HG02981 (cell line): ENCODE measurements around the gene PPM1L.

Experiments
- ATAC-seq: cut with Tn5 transposase; IDR thresholded peaks from one replicate; pipeline ENCODE4 v1.9.1; 2021; ENCODE audit warnings: mild to moderate bottlenecking, moderate library complexity; ENCODE audit not compliant: unreplicated experiment

PPM1L gene

DNA sequence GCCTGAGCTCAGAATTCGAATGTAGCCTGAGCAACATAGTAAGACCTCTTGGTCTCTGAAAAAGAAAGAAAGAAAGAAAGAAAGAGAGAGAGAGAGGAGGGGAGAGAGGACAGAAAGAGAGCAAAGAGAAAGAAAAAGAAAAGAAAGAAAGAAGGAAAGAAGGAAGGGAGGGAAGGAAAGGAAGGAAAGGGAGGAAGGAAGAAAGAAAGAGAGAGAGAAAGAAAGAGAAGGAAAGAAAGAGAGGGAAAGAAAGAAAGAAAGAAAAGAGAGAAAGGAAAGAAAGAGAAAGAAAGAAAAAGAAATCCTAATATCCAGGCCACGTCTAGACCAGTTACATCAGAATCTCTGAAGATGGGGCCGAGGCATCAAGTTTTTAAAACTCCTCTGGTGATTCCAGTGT, 50.7 kb downstream of the PPM1L start:
- ATAC-seq: no peak

- ATAC-seq: no peak
Measured at GRCh38 chr3:160808838-160809237, 52.8 kb downstream of the PPM1L start.

GRCh38 chr3:160809453-160809852, 53.4 kb downstream of the PPM1L start:
- no peak for ATAC-seq

DNA sequence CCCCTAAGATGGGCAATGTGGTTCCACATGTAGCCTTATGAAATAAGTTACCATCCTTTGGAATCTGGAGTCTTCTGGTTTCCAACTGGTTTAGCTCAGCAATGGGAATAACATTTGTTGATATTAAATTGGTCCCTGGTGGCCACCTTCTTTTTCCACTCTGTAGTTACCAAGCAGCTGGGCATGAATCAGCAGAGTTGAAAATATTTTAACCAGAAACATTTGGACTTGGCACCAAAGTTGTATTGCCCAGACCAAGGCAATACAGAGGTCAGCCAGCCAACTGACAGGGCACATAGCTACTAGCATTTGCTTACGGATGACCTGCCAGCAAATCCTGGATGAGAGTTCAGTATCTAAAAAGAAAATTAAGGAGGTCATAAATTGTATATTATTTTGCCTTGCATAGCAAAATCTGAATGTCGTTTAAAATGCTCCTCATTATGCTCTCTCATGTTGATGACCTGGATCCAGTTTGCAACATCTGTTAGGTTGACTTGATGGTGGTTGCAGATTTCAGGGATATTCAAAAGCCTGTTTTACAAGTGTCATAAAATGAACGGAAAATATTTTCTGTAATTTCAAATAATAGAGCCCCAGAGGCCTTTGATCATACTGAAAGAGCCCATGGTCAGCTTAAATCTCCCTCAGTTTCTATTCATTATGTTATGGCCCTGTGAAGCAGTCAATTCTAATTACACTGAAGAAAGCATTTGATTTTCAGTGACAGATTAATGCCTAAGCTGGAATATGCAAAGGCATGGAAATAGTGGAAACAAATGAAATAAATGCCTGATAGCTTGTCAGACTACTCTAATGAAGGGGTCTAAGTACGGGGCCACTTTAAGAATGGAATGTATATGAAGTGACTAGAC, 54.6 kb downstream of the PPM1L start:
- ATAC-seq: no peak

DNA sequence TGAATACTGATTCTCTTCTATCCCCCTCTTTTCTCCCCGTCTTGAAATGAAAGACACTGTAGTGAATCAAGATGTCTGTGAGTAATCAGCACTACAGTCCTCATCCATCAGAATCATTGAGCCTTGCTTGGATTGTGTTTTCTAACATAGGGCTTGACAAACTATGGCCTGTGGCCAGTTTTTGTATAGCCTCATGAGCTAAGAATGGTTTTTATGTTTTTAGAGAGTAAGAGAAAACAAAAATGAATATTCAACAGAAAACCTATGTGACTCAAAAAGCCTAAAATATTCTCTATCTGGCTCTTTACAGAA, 55.2 kb downstream of the PPM1L start:
- ATAC-seq: no peak

- ATAC-seq: no peak
Measured at GRCh38 chr3:160812304-160812703, 56.3 kb downstream of the PPM1L start.

DNA sequence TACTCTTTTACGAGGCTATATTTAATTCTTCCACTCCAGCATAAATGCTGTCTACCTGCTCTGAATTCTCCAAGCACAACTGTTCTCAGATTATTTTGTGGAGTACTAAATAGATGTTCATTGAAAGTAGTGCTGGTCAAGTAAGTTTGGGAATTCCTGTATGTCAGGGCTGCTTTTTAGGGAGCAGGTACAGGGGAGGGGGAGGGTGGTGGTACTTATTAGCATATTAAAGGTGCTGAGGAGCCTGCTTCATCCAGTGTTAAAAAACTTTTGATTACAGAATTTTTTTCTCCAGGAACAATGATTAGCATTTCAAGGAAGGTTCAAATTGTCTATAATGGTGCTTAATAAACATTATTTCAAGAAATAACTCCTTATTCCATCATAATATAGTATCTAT, 59.2 kb downstream of the PPM1L start:
- no peak for ATAC-seq

- ATAC-seq: no peak
Measured at GRCh38 chr3:160820022-160820421, 64.0 kb downstream of the PPM1L start.

GRCh38 chr3:160820430-160820829, 64.4 kb downstream of the PPM1L start:
- no peak for ATAC-seq

GRCh38 chr3:160822936-160823335, 66.9 kb downstream of the PPM1L start:
- ATAC-seq: no peak

DNA sequence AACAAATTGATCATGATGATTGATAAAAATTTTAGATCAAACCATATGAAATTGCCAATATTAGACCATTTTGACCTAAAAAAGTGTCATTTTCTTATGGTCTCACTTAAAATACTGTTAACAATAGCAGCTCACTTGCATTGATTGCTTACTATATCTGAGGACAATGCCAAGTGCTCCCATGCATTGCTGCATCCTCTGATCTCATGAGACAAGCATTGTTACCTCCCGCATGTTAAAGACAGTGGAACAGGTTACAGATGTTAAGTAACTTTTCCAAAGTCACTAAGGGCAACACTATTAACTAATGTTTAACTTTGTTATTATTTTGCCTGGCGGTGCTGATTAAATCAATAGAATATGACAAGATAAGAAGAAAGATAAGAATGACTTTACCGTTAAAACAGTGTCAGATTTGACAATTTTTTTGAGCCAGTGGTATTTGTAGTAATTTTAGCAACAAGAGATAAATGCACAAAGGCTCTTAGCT, 69.3 kb downstream of the PPM1L start:
- ATAC-seq: no peak

DNA sequence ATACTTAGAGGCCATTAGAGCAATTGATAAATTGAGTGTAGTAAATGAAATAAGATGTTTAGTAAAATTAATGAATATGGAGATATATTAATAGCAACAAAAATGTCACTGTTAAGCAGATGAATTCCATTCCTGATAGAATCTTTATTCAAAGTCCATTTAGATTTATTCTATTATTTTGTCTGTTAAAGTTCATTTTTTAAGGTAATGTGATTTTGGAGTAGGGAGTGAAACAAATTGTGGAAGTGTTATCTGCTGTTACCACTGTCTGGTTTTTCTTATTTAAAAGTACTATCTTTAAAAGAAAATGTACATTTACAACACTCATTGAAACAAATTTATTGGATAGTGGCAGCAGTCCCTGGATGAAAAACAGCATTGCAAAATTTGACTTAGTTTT, 70.4 kb downstream of the PPM1L start:
- ATAC-seq: no peak

DNA sequence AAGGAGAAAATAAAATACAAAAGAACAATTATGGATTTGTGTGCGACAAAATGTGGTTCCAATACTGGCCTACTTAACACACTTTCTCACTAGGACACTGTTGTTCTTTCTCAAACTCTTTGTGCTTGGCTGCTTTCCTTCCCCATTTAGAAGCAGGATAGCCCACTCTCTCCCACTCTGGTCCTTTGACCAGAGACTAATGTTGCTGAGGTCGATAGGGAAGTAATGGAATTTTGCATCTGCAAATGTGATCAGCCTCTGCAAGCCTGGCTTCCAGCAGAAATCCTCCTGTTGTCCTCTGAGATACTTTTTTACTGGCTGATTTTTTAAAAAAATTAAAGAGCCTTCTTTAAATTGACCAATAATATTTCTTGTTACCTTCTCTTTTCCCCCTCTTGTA, 71.0 kb downstream of the PPM1L start:
- no peak for ATAC-seq

DNA sequence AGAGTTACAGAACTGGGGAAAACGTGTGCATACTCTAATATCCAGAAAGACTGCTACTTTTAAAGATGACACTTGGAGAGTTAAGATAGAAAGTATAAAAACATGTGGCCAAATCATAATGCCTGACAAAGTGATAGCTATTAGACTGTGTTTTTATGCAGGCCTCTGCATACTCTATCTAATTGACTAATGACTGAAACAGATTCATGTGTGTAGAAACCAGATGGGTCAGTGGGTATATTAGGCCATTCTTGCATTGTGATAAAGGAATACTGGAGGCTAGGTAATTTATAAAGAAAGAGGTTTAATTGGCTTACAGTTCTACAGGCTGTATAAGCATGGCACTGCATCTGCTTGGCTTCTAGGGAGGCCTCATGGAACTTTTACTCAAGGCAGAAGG, 71.5 kb downstream of the PPM1L start:
- ATAC-seq: no peak

GRCh38 chr3:160828880-160829279, 72.8 kb downstream of the PPM1L start:
- no peak for ATAC-seq

DNA sequence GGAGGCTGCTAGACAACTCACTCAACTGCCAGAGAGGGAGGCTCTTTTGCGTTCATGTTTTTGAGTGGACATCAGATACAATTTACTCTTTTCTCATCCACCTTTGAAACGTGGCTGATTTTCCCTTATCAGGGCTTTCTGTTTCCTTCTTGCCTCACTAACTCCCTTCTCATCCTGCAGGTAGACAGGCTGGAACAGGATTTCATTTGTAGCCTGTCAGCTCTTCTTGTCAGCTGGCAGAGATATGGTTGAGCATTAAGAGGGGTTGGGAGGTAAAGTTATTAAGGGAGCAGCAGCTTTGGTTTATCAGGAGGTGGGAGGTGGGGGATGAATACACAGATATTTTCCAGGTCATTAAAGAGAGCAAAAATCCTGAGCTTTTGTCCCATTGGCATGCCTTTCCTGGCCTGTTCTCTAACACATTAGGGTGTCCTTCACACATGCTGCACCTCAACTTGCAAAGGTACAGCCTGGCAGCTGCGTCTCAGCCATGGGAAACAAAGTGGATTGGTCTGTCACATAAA, 73.5 kb downstream of the PPM1L start:
- ATAC-seq: no peak

DNA sequence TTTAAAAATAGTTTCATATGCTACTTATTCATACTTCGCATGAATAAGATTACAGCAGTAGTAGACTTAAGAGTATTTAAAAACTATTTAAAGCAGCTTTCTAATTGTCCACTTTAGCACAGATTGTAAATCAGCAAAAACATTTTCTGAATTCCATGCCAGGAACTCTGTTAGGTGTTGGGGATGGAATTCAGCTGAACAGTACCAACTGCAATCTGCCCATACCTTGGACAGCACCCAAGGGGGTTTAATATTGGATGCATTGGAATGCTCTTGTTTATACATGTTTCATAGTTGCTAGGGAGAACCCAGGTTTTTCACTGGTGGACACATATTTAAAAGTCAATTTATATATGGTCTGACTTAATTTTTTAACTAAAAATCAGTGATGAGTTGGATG, 74.8 kb downstream of the PPM1L start:
- ATAC-seq: no peak

GRCh38 chr3:160831401-160831800, 75.4 kb downstream of the PPM1L start:
- no peak for ATAC-seq

GRCh38 chr3:160837394-160837980, 81.5 kb downstream of the PPM1L start:
- ATAC-seq: no peak

DNA sequence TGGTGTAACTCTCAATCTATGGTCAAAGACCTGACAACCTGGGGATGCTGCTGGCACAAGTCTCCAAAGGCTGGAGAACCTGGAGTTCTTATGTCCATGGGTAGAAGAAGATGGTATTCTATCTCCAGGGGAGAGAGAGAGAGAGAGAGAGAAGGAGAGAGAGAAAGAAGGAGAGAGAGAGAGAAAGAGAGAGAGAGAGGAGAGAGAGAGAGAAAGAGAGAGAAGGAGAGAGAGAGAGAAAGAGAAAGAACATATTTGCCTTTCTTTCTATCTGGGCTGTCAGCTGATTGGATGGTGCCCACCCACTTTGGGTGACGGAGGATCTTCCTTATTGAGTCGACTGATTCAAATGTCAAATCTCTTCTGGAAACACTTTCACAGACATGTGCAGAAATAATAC, 84.6 kb downstream of the PPM1L start:
- no peak for ATAC-seq

DNA sequence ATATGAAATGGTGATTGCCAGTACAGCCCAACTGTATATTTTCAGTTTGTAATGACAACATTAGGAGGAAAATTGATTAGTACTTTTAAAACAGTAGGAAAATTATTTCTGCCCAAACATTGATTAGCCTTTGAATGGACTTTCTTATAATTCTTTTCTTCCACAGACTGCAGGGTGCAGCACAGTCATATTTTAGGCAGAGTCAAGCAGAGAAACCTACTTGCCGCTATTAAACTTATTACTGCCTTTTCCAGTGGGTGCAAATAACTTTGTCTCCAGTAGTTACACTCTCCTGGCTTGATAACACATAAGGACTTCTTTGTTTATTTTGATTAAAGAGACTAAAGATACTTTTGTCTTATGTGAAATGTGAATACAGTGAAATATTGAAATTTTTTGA, 85.4 kb downstream of the PPM1L start:
- no peak for ATAC-seq
